Kidney tubule cell (primary cell): Measurements from ENCODE around the gene PANX1.
A peak's percentile ranks its signal among the peaks of the same experiment; 100 is the strongest.
"Not testable (repeated sequence)": the region's sequence is repeated elsewhere in the genome, so short reads cannot be mapped to it uniquely, and the experiment has no call there.

Experiments
- DNase-seq: peaks from one replicate; pipeline ENCODE4 v3.0.0-alpha.2; 2018; ENCODE audit warnings: low spot score

The PANX1 gene

GRCh38 chr11:94128746-94129511 lies at the start of gene PANX1:
Gene PANX1 (plus strand): TSS chr11:94128841. CDS start chr11:94129313, 472 bp downstream.
- peak; percentile 93 for DNase-seq

- DNase-seq: no peak
Observed at GRCh38 chr11:94084164-94084563, 44.5 kb upstream of the PANX1 start.

GRCh38 chr11:94088906-94089305 lies 39.7 kb upstream of the PANX1 start:
- DNase-seq: no peak

- DNase-seq: peak; percentile 18
Observed at GRCh38 chr11:94089341-94089740, 39.3 kb upstream of the PANX1 start.

GRCh38 chr11:94090401-94090800 lies 38.2 kb upstream of the PANX1 start:
- no peak for DNase-seq

- no peak for DNase-seq
Observed at GRCh38 chr11:94091091-94091490, 37.5 kb upstream of the PANX1 start.

GRCh38 chr11:94100253-94100652 lies 28.4 kb upstream of the PANX1 start:
- DNase-seq: no peak

- no peak for DNase-seq
Observed at GRCh38 chr11:94103471-94103870, 25.2 kb upstream of the PANX1 start.

GRCh38 chr11:94104734-94105133 lies 23.9 kb upstream of the PANX1 start:
- no peak for DNase-seq

- no peak for DNase-seq
Observed at GRCh38 chr11:94106716-94107115, 21.9 kb upstream of the PANX1 start.

- DNase-seq: no peak
Observed at GRCh38 chr11:94107363-94107762, 21.3 kb upstream of the PANX1 start.

GRCh38 chr11:94111241-94111640 lies 17.4 kb upstream of the PANX1 start:
- no peak for DNase-seq

- no peak for DNase-seq
Observed at GRCh38 chr11:94111660-94112059, 17.0 kb upstream of the PANX1 start.

- DNase-seq: no peak
Observed at GRCh38 chr11:94112206-94112953, 16.3 kb upstream of the PANX1 start.

- DNase-seq: no peak
Observed at GRCh38 chr11:94117197-94117574, 11.5 kb upstream of the PANX1 start.

GRCh38 chr11:94117871-94118270 lies 10.8 kb upstream of the PANX1 start:
- no peak for DNase-seq

- not testable (repeated sequence) for DNase-seq
Observed at GRCh38 chr11:94119676-94120075, 9.0 kb upstream of the PANX1 start.

GRCh38 chr11:94120516-94120915 lies 8.1 kb upstream of the PANX1 start:
- not testable (repeated sequence) for DNase-seq

- DNase-seq: no peak
Observed at GRCh38 chr11:94120946-94121345, 7.7 kb upstream of the PANX1 start.

- no peak for DNase-seq
Observed at GRCh38 chr11:94125407-94126115, 3.1 kb upstream of the PANX1 start.

GRCh38 chr11:94127638-94128037 lies 1.0 kb upstream of the PANX1 start:
- DNase-seq: no peak

- no peak for DNase-seq
Observed at GRCh38 chr11:94128291-94128745, 323 bp upstream of the PANX1 start.
